Measurements from ENCODE around the gene SLC4A5. TPM values are rescaled to one million over a fixed set of nuclear protein-coding genes. Genes with fewer than 3 reads are reported as not detected.
"Not testable (repeated sequence)": the region's sequence is repeated elsewhere in the genome, so short reads cannot be mapped to it uniquely, and the experiment has no call there.

Gene SLC4A5
- total RNA-seq, 1 donor from 2014 or later = 3.7 TPM

DNA sequence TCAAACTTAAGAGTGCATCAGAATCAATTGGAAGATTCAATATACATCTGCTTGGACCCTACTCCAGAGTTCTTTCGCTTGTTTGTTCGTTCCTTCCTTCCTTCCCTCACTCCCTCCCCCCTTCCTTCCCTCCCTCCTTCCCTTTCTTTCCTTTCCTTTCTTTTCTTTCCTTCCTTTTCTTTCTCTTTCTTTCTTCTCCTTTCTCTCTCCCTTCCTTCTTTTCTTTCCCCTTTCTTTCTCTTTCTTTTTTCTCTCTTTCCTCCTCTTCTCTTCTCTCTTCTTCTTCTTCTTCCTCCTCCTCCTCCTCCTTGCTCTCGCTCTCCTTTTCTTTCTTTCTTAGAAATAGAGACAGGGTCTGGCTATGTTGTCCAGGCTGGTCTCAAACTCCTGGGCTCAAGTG lies 98.9 kb downstream of the SLC4A5 start:
- intact Hi-C loops (cut with micrococcal nuclease) = no loop called here

DNA sequence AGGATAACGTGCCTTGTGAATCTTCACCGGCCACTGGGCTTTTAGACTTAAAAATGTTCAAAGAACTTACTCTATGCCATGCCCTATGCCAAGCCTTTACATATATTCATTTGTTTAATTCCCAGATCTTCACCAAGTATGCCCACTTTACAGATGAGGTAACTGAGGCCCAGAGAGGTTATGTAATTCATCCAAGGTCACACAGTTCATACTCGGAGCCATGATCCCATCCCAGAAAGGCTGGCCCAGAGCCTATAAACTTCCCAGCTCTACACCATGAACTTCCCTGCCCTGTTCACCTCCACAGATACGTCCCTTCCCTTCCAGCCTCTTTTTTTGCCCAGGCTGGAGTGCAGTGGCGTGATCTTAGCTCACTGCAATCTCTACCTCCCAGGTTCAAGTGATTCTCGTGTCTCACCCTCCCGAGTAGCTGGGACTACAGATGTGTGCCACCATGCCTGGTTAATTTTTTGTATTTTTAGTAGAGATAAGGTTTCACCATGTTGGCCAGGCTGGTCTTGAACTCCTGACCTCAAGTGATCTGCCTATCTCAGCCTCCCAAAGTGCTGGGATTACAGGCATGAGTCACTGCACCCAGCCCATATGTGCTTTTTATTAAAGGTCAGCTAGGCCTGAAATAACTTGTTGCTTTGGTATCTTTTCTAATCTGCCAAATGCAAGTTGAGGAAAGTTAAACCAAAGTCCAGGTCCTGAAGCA lies 100.7 kb downstream of the SLC4A5 start:
- intact Hi-C loops (cut with micrococcal nuclease) = no loop called here

DNA sequence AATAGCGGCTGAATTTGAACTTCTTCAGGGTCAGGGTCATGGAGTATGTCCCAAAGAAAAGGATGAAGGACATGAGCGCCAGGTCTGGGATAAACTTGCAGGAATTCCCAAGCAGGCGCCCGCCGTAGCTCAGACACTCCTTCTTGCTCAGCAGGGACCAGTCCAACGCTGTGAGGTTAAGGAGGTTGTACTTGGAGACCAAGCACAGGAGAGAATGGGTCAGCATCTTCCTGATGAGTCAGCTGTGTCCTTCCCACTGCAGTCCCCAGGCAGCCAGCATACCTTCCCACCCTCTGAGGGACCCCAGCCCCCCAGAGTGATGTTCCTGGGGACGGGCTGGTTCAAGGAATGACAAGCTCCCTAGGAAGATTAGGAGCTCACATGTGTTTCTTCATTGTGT lies 103.9 kb downstream of the SLC4A5 start:
- intact Hi-C loops (cut with micrococcal nuclease) = no loop called here

DNA sequence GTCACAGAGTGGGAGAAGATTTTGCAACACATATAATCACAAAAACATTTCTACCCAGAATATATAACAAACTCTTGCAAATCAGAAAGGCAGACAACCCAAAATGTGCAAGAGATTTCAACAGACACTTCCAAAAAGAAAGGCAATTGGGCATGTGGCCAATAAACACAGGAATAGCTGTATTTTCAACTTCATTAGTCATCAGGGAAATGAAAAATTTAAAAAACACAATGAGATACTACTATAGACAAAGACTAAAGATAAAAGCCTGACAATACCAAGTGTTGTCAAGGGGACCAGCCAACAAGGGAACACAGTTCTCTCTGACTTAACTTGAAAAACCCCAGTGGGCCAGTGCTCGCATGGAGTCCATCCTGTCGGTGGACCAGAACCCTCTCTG lies 104.3 kb downstream of the SLC4A5 start:
- intact Hi-C loops (cut with micrococcal nuclease) = no loop called here

DNA sequence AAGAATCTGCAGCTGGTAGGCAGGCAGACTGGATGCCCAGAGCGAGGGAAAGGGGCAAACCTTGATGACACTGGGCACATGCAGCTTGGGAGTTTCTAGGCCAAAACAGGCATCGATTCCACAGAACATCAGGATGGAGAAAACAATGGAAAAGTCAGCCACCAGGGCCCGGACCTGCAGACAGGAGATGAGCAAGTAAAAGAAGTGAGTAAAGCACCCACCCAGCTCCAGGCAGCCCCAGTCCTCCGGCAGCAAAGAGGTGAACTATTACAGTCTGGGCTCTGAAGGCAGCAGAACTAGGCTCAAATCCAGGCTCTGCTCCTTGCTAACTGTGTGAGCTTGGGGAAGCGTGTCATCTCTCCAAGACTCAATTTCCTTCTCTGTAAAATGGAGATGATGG lies 108.2 kb downstream of the SLC4A5 start:
- intact Hi-C loops (cut with micrococcal nuclease) = no loop called here

DNA sequence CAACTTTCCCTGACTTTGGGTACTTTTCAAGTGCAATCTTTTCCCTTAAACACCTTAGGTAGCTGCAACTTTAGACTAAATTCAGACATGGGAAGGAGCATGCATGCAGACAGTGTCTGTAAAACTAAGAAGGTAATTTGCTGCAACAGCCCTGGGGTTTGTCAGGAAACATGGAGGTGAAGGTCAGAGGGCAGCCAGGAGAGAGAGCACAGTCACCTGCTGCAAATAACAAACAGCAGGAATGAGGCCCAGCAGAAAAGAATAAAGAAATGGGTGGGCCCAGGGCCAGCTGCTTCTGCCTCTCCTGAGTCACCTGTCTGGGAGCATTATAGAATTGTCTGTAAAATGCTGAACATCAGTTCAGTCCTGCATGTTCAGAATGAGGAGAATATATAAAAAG lies 109.6 kb downstream of the SLC4A5 start:
- intact Hi-C loops (cut with micrococcal nuclease) = no loop called here

DNA sequence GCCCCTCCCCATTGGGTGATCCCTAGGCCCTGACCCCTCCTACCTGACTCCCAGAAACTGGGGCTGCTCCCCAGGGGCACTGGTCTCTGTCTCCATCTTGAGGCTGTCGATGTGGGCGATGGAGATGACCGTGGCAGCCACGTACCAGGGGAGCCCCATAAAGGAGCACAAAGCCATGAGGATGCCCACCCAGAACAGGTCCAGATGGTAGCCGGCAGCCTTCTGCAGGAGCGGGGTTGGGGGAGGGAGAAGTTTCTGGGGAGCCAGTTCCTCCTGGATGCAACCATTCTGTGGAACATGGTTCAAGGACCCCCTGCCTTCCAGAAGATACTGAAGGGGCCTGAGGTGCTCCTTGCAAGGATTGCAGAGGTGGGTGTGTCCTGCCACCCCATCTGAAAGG lies 110.8 kb downstream of the SLC4A5 start:
- intact Hi-C loops (cut with micrococcal nuclease) = no loop called here

DNA sequence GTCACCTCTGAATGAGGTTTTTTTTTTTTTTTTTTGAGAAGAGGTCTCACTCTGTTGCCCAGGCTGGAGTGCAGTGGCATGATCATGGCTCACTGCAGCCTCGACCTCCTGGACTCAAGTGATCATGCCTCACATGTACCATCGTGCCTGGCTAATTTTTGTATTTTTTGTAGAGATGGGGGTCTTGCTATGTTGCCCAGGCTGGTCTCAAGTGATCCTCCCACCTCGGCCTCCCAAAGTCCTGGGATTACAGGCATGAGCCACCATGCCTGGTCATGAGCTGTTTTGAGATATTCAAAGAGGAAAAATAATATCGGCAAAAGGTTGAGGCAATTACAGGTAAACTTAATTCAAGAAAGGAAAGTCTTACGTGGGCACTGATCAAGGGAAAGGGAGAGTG lies 113.4 kb downstream of the SLC4A5 start:
- intact Hi-C loops (cut with micrococcal nuclease) = not testable (repeated sequence)

DNA sequence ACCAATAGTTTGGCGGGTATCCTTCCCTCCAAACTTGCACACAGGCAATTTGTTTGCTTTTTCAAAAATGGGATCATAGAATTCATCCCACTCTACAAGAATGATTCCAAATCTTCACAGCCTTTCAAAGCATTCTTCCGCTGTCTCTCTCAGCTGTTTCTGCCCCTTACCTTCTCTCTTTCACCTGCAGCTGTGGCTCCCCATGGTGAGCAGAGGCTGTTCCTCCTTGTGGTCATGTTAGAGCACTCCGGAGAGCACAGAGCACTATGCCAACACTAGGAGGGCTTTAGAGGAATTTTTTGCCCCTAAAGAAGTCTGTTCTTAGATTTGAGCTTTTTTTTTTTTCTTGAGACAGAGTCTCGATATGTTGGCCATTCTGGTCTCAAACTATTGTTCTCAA lies 114.4 kb downstream of the SLC4A5 start:
- intact Hi-C loops (cut with micrococcal nuclease) = no loop called here

DNA sequence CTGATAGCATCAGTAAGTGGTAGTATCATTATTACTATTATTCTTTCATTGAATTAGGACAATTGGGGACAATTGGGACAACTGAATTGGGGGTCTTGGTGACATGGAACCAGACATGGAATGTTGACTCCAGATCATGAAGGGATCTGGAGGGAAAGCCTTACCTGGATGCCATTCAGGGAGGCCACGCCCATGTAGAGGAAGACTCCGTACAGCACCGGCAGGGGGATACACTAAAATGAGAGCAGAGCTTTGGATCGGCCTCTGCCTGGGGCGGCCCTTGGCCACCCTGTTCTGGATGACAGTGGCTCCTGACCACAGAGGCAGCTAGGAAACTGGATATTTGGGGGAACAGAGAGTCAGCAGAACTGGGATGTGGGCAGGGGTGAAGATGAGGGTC lies 115.6 kb downstream of the SLC4A5 start:
- intact Hi-C loops (cut with micrococcal nuclease) = no loop called here

DNA sequence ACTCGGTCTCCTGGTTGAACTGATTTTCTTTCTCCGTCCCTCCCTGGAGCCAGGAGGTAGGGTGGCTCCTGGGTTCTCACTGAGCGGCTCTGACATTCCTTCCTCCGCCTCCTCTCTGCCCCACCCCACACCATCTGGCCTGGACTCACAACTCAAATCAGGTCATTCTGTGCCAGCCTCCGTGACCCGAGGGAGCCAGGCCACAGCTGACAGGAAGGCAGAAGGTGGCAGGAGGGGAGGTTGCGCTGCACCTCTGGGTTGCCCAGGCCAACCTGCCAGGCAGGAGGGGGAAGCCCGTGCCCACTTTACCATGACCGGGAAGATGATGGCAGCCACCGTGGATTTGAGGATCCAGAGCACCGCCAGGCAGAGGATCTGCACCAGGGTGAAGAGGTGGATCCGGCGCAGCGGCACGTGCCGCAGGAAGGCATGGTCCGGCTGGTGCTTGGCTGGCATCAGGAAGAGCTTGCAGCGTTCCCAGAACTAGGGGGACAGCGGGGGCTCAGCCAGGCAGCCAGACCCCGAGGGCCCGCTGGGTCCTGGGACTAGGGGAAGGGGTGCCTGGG lies 116.5 kb downstream of the SLC4A5 start:
- intact Hi-C loops (cut with micrococcal nuclease) = no loop called here

DNA sequence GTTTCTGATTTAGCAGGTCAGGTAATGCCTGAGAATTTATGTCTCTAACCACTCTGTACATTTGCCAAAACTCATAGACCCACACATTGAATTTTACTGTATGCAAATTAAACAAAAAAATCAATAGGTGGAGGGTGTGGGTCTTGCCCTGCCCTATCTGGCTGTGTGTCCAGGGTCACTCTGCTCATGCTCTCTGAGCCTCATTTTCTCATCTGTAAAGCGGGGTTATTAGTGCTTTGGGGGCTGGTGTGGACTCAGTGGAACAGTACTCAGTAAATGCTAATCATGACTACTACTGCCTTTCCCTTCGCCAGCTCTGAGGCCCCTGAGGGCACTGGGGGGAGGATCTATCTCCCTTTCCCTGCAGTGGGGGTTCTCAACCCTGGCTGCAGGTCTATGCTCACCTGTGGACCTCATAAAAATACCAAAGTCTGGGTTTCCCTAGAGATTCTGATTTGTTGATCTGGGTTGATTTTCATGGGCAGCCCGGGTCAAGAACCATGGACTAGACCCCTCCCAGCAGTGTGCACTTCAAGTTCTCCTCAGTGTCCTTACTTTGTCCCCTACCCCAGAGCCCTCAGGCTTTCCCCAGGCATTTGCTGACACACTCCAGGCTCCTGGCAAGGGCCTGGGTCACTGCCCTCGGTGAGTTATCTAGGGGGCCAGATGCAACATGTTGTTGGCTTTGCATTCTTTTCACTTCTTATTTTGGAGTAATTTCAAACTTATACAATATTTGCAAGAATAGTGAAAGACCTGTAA lies 117.3 kb downstream of the SLC4A5 start:
- intact Hi-C loops (cut with micrococcal nuclease) = no loop called here

DNA sequence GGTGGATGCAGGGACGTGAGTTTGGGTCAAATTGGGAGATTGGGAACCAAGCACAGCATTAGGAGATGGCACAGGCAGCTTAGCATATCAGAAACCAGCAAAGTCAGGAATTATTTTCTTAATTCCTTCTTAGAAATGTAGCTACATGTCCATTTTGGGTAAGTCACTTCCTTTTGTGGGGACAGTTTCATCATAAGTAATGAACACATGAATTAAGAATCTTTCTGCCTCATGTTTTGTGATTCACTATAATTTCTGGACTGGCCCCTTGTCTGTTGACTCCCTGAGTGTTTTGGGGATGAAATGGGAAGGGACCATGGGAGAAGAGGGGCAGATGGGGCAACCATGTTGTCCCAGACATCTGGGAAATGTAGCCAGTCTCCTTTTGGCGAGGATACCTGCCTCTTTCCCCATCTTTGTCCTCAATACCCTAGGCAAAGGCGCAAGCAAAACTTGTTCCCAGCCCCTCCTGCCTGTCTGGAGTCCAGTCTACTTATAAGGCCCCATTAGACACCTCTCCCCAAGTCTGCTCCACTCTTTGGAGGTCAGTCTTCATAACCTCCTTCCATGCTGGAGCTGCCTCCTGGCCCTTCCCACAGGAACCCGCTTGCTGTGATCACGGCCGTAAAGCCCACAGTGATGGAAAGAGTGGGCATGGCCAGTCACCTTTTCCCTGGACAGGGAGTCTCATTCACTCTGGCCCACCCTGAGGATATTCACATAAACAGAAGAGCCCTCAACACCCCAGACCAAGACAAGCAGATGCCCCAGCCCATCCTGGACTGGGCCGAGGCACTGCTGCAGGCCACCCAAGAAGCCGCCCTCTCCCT lies 119.1 kb downstream of the SLC4A5 start:
- intact Hi-C loops (cut with micrococcal nuclease) = no loop called here

DNA sequence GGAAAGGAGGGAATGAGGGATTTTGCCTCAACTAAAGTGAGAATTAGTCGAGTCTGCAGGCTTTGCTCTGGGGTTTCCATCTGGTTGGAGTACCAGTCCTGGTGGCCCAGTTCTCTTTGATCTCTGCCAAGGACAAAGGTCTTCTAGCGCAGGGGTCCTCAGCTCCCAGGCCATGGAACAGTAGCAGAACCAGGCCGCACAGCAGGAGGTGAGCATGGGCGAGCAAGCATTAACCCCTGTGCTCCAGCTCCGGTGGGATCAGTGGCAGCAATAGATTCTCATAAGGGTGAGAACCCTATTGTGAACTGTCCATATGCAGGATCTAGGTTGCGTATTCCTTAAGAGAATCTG lies 120.9 kb downstream of the SLC4A5 start:
- intact Hi-C loops (cut with micrococcal nuclease) = no loop called here

DNA sequence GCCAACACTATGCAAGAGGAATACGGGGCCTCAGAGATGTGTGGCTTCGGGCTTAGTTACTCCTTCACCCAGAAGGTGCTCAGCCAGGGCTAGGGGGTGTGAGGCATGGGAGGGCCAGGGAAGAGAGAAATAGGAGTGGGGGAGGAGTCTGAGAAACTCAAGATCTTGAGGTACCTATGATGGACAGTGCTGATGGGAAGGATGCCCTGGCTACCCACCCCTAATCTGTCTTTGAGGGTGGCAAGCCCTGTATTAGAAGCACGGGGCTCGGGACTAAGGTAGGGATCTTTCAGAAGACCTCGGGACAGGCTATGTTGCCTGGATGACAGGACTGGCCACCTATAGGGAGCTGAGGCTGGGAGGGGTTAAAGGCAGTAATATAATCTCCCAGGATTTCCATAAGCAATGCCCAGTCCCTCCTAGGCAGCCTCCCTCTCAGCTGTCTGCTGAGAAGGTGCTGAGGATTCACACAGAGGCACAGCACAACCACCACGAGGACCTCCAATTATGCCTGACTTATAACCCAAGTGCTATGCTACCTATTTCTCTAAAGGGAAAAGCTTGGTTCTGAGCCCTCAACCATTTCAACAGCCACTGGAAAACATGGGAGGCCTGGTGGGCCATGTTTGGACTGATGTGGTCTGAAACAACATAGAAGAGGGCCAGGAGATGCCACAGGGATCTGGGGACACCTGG lies 121.5 kb downstream of the SLC4A5 start:
- intact Hi-C loops (cut with micrococcal nuclease) = no loop called here

DNA sequence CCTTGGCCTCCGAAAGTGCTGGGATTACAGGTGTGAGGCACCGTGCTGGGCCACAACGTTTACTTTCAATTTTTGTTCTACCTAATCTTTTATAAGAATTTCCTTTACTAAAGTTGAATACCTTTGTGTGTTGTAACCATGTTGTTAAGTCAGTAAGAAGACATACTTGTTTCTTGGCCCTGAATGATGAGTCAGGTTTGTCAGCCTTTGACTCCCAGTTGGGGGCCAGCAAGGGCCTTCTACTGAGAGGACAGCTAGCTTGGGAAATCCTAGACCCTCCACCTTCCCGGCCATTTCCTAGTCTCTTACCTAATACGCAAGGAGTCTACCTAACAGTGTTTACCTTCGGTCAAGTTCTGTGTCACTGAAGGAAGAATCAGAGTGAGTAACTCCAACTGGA lies 122.1 kb downstream of the SLC4A5 start:
- intact Hi-C loops (cut with micrococcal nuclease) = no loop called here

DNA sequence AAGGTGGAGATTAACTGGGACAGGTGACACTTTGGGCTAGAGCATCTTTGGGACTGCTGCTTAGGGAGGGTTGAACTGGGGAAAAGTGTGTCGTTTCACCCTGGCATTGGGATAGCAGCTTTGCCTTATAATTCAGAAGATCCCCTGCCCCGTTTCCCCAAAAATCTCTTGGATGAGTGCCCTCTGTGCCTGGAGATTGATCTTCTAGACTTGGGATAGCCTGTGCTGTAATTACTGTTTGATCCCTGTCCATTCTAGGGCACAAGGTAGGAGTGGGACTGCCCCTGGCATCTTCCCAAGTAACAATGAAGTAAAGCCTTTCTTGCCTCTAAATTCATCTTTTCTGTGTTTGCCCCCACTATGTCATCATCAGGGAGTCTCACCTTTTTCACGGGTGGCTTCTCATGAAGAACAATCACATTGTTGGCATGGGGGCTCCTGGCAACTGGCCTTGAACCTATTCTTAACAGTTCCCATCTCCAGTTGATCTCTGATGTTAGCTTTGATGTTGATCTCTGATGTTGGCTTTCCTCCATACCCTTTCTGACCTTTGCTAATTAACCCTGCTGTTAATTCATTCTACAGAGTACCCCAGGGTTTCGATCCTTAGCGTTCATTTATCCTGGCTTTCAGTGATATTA lies 123.2 kb downstream of the SLC4A5 start:
- intact Hi-C loops (cut with micrococcal nuclease) = no loop called here

DNA sequence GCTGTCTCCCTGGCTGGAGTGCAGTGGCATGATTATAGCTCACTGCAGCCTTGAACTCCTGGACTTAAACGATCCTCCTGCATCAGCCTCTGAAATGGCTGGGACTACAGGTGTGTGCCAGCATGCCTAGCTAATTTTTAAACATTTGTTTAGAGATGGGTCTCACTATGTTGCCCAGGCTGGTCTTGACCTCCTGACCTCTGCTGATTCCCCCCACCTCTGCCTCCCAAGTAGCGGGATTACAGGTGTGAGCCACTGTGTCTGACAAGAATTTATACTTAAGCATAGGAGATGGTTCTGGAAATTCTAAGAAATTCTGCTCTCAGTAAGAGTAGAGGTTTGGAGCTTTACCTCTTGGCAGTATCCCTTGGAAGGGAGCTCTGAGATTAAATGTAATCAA lies 126.6 kb downstream of the SLC4A5 start:
- intact Hi-C loops (cut with micrococcal nuclease) = loop anchor here (1.0 kb wide), 1 partner anchor 10 kb away; no protein-coding TSS in a partner anchor

DNA sequence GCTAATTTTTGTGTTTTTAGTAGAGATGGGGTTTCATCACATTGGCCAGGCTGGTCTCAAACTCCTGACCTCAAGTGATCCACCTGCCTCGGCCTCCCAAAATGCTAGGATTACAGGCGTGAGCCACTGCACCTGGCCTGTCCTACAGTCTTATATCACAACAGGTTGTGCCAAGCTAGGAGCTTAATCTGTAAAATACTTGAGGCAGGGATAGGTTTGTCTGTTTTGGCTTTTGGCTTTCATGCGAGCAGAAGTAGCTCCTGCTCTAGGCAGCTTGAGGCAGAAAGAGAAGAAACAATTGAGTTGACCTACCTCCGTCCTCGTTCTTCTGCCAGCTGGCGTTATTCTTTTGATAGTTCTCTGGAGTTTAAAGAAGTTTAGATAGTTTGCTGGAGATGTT lies 127.4 kb downstream of the SLC4A5 start:
- intact Hi-C loops (cut with micrococcal nuclease) = loop anchor here (1.0 kb wide), 1 partner anchor 9 kb away; no protein-coding TSS in a partner anchor

DNA sequence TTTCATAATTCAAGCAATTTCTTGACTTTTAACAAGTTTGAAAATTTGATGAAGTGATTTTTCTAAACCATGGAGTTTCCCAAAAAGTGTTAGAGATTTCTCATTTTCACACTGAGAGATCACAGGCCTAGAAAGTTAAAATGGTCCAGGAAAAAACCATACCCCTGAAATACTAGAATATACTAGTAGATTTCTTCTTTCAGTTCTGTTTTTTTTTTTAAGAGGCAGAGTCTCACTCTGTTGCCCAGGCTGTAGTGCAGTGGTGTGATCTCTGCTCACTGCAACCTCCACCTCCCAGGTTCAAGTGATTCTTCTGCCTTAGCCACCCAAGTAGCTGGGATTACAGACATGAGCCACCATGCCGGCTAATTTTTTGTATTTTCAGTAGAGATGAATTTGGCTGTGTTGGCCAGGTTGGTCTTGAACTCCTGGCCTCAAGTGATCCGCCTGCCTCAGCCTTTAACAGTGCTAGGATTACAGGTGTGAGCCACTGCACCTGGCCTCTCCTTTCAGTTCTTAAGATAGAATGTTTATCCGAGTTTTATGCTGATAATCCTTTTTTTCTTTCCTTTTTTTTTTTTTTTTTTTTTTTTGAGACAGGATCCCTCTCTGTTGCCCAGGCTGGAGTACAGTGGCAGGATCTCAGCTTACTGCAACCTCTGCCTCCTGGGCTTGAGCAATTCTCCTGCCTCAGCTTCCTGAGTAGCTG lies 130.4 kb downstream of the SLC4A5 start:
- intact Hi-C loops (cut with micrococcal nuclease) = no loop called here

All from T-helper 1 cell treated with Interleukin-12 subunit alpha and Interleukin-12 subunit beta and Interleukin-4 antibody, amounts not matched to agents 30 ng/mL and 1 ng/mL, for 36 hours (primary cell).